PFSK-1 (cell line): Measurements from ENCODE around the gene SHISA2.

Source experiments
- FOXP2 ChIP-seq: optimal IDR thresholded peaks from 2 replicates; pipeline ENCODE3; 2011; ENCODE audit warnings: borderline replicate concordance, control low read depth, inconsistent platforms; ENCODE audit not compliant: insufficient read depth; ENCODE audit errors: extremely low read length, extremely low read depth
- POLR2AphosphoS5 ChIP-seq: IDR thresholded peaks from 2 replicates; pipeline ENCODE4 v1.6.1; 2012; ENCODE audit warnings: low read depth, mild to moderate bottlenecking, control low read depth, low read length, moderate library complexity
- SIN3A ChIP-seq: IDR thresholded peaks from 2 replicates; pipeline ENCODE4 v1.6.1; 2012; ENCODE audit warnings: mild to moderate bottlenecking, low read length, moderate library complexity, borderline replicate concordance; ENCODE audit not compliant: insufficient read depth
- TAF1 ChIP-seq: IDR thresholded peaks from 2 replicates; pipeline ENCODE4 v1.6.1; 2012; ENCODE audit warnings: low read length, control low read depth, borderline replicate concordance; ENCODE audit not compliant: insufficient read depth
- TF ChIP-seq, protein P1 (sequence below), 2 experiments: IDR thresholded peaks; 2 replicates each; pipeline versions ENCODE4 v1.6.1 to v1.8.0; 2011 to 2012; ENCODE audit warnings: low read depth in 2 of 2, low read length in 2 of 2, control low read depth in 1 of 2, inconsistent platforms in 1 of 2, mild to moderate bottlenecking in 1 of 2, moderate library complexity in 1 of 2; ENCODE audit not compliant: insufficient read depth in 1 of 2

Gene SHISA2

DNA sequence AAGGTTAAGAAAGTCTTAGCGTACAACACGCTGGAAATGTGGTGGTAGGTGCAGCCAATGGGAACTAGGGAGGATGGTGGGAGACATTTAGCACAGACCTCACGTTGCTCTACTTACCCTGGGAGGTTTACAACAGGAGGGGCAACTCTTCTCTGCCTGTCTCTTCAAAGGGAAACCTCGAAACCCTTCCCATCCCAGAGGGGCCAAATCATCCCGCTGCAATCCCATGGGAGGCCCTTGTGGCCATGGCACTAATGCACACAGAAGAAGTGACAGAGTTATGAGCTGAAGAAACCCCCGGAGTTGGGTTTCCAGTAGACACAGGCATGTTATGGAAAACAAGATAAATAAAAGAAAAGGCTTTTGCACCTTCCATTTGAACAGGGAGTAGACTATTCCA lies 35.6 kb downstream of the SHISA2 start:
- TF ChIP-seq TAF1 (no peak), SIN3A (no peak)

- TF ChIP-seq SIN3A (no peak), FOXP2 (no peak), POLR2AphosphoS5 (no peak), TAF1 (no peak)
- TF ChIP-seq, protein P1, sequence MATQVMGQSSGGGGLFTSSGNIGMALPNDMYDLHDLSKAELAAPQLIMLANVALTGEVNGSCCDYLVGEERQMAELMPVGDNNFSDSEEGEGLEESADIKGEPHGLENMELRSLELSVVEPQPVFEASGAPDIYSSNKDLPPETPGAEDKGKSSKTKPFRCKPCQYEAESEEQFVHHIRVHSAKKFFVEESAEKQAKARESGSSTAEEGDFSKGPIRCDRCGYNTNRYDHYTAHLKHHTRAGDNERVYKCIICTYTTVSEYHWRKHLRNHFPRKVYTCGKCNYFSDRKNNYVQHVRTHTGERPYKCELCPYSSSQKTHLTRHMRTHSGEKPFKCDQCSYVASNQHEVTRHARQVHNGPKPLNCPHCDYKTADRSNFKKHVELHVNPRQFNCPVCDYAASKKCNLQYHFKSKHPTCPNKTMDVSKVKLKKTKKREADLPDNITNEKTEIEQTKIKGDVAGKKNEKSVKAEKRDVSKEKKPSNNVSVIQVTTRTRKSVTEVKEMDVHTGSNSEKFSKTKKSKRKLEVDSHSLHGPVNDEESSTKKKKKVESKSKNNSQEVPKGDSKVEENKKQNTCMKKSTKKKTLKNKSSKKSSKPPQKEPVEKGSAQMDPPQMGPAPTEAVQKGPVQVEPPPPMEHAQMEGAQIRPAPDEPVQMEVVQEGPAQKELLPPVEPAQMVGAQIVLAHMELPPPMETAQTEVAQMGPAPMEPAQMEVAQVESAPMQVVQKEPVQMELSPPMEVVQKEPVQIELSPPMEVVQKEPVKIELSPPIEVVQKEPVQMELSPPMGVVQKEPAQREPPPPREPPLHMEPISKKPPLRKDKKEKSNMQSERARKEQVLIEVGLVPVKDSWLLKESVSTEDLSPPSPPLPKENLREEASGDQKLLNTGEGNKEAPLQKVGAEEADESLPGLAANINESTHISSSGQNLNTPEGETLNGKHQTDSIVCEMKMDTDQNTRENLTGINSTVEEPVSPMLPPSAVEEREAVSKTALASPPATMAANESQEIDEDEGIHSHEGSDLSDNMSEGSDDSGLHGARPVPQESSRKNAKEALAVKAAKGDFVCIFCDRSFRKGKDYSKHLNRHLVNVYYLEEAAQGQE (IDR thresholded peaks at IDR 0.05; ENCODE audit: insufficient read depth in 1 of 2, low read depth in 2 of 2, low read length in 2 of 2): no peak
Observed at GRCh38 chr13:26015271-26016125, 36.3 kb downstream of the SHISA2 start.

DNA sequence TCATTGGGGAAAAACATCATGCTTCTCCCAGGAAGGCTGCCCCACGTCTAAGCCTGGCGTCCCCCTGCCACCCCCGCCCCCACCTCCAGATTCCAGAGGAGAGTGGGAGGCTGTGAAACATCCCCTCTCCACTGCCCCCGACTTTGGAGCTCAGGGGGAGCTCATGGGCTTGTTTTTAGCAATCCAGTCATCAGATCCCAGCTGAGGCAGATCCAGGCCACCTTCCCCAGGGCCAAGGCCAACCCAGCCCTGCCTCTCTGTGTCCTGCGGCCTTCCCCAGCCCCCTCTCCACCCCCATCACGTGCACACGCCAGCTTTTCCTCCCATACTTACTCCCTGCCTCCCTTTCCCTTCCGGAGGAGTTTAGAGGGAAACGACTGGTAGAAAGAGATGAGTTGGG lies 38.8 kb downstream of the SHISA2 start:
- no peak for TF ChIP-seq SIN3A
- TF ChIP-seq FOXP2: no peak
- TF ChIP-seq, protein P1 (IDR thresholded peaks at IDR 0.05; ENCODE audit: insufficient read depth in 1 of 2, low read depth in 2 of 2, low read length in 2 of 2): no peak
- TF ChIP-seq POLR2AphosphoS5: no peak
- no peak for TF ChIP-seq TAF1

DNA sequence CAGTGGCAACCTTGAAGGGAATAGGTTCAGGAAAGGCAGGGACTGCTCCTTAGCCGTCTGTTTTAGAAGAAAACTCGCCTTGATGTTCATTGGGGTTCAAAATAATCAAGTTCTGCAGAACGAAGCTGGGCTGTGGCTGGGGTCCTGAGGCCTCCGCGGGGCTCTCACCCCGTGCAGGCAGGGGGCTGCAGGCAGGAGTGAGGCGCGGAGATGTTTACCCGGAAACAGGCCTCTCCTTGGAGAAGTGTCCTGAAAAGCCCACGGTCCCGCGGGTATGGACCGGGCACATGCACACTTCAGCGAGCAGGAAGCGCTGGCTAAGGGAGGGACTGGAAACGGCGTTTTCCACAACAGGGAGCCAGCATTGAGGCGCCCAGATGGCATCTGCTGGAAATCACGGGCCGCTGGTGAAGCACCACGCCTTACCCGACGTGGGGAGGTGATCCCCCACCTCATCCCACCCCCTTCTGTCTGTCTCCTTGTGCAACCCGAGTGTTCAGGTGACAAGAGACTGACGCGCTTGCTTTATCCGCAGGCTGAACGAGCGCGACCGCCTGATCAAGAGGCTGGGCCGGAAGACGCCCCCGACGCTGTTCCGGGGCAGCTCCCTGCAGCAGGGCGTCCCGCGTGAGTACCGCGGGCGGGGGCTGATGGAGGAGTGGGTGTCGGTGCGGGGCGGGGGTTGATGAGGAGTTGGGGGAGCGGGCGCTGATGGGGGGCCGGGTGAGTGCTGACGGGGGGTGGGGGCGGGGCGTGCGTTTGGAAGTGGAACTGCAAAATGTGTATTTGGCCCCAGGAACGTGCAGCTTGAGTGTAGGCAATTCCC lies 39.6 kb downstream of the SHISA2 start:
- TF ChIP-seq SIN3A: no peak
- no peak for TF ChIP-seq FOXP2
- TF ChIP-seq, protein P1 (IDR thresholded peaks at IDR 0.05; ENCODE audit: insufficient read depth in 1 of 2, low read depth in 2 of 2, low read length in 2 of 2): no peak
- no peak for TF ChIP-seq TAF1

- no peak for TF ChIP-seq POLR2AphosphoS5
Observed at GRCh38 chr13:26011208-26011573, 40.6 kb downstream of the SHISA2 start.

DNA sequence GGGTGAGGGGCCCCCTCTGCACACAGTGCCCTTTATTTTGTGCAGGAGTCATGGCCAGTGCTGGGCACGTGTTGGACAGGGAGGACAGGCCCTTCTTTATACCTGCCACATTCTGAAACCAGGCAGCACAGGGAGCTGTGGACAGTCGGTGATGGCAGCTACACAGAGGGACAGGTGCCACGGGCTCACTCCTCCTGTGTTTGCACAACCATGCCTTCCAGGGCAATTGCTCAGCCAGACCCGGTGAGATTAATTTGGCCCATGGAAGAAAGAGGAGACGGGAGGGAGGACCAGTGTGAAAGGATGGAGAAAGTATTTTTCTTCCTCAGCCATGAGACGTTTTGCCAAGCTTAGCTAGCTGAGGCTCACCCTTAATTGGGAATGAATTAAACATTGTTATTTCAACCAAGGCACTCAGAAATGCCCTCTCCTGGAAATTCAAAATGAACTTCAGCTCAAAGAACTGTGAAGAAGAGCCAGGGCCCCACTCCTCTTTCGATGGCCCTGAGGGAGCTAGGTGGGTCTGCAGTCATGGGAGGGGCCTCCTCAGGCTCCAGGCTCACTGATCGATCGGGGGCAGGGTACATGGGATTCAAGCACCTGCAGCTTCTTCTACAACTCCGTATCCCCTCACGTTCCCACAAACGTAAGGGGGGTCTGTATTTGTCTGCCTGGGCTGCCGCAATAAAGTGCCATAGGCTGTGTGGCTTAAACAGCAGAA lies 41.2 kb downstream of the SHISA2 start:
- TF ChIP-seq, protein P1 (IDR thresholded peaks at IDR 0.05; ENCODE audit: insufficient read depth in 1 of 2, low read depth in 2 of 2, low read length in 2 of 2): no peak
- TF ChIP-seq FOXP2 (no peak), SIN3A (no peak), TAF1 (no peak), POLR2AphosphoS5 (no peak)
